ENCODE data around the gene PRSS27. TPM values are rescaled to one million over a fixed set of nuclear protein-coding genes. Genes with fewer than 3 reads are reported as not detected.

Gene PRSS27
- total RNA-seq, 1 experiment from 2014 or later = 2.6 TPM

DNA sequence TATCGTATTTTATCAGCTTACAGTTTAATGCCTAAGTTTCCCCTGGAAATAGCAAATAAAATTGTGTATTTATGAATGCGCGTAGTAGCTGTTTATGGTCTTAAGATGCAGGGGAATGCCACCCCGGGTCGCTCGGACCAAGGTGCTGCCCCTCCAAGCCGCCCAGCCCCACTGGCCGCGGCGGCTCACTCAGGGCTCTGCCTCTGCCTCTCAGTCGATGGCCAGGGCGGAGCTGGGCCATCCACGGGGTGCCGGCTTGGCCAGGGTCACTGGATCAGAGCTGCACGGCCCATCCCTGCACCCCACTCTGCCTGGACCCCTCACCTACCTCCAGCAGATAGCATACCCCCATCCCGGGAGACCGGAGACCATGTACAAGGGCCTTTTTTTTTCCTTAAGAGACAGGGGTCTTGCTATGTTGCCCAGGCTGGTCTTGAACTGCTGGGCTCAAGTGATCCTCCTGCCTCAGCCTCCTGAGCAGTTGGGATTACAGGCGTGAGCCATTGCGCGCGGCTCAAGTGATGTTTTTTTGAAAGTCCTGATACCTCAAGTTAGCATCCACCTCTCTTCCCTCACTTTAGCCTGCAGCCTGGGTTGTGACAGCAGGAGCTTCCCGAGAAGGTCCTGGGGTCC is 11.0 kb downstream of the PRSS27 start:
- DNase-seq (ENCODE audit: low spot score) = no peak

- no peak for DNase-seq (ENCODE audit: low spot score)
Measured at GRCh38 chr16:2708290-2708639, 11.8 kb downstream of the PRSS27 start.

DNA sequence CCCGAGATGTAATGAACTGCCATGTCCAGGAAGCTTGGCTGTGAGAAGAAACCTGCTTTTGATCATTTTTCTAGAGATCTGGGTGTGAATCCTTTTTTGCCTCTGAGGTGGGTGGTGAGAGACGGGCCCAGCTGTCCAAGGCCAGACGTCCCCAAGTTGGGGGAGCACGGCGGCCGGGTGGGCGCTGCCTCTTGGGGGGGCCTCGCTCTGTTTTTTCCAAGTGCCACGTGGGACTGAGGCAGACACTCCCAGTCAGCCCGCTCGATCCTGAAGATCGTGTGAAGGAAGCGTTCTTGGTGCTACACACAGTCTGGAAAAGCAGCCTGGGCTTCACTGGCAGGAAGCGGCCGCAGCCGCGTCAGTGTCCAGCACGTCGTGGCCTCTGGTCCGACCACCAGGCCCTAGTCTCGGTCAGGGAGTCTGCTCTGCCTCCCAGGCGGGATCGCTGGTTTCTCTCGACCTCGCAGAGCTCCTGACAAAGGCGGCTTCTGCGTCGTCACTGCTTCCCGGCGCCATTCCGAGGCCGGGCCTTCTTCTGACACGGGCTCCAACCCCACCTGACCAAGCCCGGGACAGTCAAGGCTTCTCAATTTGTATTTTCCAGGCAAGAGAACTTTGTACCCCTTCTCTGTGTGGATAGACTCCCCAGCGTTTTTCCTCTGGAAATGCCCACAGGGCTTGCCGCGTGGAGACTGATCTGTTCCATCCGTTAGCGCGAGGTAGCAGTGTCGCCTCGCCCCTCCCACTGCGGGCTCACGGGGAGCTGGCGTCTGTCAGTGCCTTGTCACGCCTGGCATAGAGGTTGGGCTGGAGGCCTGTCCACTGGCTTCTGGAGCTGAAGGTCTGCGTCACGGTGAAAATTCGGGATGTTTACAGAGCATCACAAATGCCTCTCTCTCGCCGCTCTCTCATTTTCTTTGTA is 12.4 kb downstream of the PRSS27 start:
- no peak for DNase-seq (ENCODE audit: low spot score)

DNA sequence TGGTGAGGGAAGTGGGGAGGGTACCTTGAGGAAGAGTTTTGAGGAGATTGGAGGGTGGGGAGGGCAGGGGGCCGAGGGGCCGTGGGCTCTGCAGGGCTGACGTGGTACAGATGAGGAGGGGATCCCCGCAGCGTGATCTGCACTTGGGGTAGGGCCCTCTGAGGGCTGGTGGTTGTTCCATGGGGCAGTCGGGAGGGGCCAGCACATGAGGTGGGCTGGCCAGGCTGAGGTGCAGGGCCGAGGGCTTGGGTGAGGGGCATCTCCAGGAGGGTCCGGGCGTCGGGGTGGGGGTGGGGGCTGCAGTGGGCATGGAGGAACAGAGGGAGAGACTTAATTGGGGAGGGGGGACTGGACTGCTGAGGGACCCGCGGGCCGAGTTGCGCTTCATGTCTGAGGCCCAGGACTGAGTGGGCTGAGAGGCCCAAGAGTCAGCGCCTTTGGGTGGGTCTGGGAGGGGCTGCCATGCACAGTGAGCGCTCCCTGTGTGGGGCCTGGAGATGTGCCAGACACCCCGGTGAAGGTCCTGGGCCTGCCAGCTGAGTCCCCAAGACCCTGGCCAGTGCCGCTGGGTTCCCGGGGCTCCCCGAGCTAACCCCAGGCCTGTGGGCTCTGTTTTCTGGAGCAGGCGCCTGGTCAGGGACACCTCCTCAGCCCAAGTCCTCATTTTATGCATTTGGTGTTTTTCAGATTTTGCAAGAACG is 13.3 kb downstream of the PRSS27 start:
- DNase-seq (ENCODE audit: low spot score) = no peak

- DNase-seq (ENCODE audit: low spot score) = no peak
Measured at GRCh38 chr16:2706085-2706484, 13.9 kb downstream of the PRSS27 start.

DNA sequence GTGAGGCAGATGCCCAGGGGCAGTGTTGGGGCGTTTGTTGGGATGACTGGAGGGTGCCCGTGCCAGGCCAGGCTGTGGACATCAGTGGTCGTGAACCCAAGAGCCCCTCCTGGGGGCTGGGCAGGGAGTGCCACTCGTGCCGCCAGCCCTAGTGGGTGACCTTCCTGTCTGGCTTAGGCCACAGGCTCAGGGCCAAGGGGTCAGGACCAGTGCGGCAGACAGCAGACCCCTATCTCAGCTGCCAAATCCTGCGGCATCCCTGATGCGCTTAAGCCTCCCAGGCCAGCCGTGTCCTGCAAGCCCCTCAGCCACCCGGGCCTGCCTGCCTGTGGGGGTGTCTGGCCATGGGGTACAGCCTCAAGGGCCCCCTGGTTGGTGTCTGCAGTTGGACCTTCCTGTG is 14.7 kb downstream of the PRSS27 start:
- DNase-seq (ENCODE audit: low spot score) = no peak

DNA sequence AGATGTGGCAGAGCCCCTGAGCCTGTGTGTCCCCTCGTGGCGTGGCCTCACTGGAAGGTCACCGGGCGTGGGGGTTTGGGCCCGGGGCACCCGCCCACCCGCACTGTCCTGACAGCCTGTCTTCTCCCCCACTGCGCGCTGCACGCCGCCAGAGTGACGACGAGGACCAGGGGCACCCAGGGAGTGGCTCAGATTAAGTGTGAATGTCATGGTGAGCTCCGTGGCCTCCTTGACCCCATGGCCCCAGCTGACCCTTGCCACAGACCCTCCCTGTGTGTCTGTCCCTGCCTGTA is 15.1 kb downstream of the PRSS27 start:
- no peak for DNase-seq (ENCODE audit: low spot score)

- no peak for DNase-seq (ENCODE audit: low spot score)
Measured at GRCh38 chr16:2704166-2704982, 15.7 kb downstream of the PRSS27 start.

DNA sequence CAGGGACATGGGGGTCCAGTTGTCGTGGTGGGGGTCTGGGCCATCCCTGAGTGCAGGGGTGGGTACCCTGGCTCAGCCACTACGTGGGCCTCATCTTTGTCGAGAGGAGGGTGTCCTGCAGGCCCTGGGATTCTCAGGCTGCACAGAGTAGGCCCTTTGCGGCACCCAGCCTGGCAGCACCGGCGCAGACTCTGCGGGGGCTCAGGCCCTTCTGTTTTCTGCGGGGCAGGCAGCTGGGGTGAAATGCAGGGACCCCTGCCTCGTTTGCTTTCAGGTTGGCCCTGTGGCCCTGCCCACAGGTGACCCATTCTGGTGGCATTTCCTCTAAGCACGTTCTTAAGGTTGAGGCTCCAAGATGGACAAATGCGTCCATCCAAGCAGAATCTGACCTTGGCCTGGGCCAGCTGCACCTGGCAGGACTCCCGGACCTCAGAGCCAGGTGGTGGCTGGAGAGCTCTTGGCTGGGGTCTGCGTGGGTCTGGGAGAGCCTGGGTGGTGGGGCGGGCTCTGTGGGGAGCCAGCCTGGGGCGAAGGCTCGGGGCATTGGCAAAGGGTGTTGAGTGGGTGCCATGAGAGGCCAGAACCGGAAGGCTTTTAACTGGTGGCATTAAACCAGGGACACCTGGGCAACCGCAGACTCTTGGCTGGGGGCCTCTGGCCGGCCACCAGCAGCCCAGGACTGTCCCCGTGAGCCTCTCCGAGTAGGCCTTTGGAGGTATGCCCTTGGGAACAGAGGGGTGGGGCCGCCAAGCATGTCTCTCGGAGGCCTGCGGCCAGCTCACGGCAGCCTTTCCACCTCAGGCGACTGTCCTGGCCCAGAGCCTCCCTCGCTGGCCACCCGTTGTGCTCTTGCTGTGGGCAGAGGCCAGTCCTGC is 16.9 kb downstream of the PRSS27 start:
- no peak for DNase-seq (ENCODE audit: low spot score)

- no peak for DNase-seq (ENCODE audit: low spot score)
Measured at GRCh38 chr16:2702438-2702825, 17.6 kb downstream of the PRSS27 start.

- no peak for DNase-seq (ENCODE audit: low spot score)
Measured at GRCh38 chr16:2701713-2702437, 18.1 kb downstream of the PRSS27 start.

DNA sequence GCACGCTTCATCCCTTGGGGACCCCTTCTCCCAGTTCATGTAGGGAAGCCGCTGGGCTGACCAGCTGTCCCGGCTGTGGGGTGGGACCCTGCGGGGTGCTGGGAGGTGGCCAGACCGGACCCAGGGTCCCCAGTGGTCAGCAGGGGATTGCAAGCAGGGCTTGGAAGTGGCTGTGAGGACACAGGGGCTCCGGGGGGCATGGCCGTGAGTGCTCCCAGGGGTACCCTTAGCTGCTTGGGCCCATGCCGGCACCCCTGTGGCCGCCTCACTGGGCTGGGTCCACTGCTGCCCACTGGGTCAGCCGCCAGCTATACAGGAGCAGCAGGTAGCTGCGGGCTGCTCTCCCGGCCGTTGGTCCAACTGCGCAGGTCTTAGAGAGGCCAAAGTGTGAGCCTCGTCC is 18.8 kb downstream of the PRSS27 start:
- DNase-seq (ENCODE audit: low spot score) = no peak

- DNase-seq (ENCODE audit: low spot score) = no peak
Measured at GRCh38 chr16:2700786-2701185, 19.2 kb downstream of the PRSS27 start.

- no peak for DNase-seq (ENCODE audit: low spot score)
Measured at GRCh38 chr16:2699791-2700600, 20.0 kb downstream of the PRSS27 start.

DNA sequence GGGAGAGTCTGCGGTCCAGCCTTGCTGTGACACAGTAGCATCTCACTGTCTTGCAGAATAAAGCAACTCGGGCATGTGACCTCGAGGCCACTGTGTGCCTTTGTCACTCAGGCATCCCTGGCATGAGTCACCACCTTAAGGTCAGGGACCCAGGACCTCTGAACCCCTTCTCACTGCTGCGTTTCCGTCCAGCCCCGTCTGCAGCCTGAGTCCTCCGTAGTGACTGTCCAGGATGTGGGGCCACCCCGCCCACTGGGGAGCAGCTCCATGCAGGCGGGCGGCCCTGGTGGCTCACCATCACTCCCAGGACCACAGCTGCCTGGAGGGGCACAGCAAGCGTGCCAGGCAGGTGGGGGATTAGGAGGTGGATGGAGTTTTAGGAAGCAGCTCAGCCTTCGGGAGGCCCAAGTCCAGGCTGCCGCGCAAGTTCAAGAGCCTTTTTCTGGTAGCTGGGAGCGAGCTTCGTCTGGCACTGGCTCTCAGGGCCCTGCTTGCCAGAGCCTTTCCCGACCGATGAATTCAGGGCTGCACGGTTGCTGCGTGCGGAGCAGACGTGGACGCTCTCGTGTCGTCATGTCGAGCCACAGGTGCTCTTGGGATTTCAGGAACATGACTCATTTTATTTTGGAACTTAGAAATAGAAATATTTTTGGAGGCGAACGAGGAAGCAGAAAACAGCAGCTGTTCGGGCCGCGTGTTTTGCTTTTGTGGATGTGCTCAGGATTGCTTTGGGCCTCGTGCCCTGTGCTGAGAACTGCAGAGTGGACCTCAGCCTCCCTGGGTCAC is 20.9 kb downstream of the PRSS27 start:
- DNase-seq (ENCODE audit: low spot score) = no peak

DNA sequence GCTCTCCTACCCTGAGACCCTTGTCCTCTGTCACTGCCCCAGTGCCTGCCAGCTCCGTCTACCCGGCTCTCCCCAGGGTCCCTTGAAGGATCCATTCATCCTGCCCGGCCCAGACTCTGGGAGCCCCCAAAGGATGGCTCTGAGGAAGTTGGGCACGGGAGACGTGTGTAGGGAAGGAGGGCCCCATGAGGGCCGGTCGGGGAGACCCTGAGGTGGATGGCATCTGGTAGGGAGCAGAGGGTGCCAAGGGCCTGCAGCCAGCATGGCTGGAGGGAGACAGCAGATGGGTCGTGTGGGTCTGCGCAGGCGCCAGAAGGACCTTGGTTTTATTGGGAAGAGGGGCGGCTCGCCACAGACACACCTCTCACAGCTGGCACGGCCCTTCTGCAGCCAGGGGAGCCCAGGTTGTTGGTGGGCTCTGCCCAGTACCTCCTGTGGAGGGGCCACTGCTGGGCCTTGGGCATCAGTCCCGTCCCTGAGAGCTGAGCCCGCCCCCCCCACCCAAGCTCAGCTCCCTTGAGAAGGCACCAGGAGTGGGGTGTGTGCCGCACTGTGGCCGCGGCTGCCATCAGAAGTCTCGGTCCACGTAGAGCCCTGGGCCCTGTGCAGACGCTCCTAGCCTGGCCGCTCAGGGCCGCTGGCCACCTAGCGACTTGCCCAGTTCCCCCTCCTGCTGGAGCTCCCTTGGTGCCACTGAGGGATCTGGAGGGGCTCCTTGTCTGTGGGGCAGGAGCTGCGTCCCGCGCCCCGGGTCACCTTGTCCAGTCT is 21.7 kb downstream of the PRSS27 start:
- DNase-seq (ENCODE audit: low spot score) = no peak

DNA sequence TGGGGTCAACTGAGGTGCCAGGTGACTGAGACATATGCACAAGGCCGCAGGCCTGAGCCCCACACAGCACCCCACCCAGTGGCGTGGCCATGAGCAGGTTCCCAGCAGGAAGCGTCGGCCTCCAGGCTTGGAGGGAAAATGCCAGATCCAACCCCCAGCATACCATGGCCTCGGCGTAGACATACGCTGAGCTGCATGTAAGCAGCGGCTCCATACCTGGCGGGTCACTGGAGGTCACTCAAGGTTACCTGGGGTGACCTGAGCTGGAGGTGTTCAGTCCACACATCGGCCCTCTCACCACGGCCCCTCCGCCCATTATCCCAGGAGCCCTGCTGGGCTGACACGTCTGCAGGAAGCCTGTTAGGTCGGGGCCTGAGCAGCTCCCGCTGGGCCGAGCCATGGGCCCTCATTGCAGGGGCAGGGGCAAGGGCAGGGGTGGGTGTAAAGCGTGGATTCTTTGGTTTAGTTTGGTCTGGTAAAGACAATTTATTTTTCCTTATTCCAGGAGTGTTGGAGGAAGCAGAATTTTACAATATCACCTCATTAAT is 22.5 kb downstream of the PRSS27 start:
- no peak for DNase-seq (ENCODE audit: low spot score)

All from A172 (cell line).